Pancreas (tissue), 10 donors: ENCODE measurements around the gene TM2D3. TPM values are rescaled to one million over a fixed set of nuclear protein-coding genes. Genes with fewer than 3 reads are reported as not detected.

Source experiments
- ATAC-seq, 4 donors: fragments of 200-7000 bp; cut with Tn5 transposase; one replicate each; pipeline versions ENCODE4 v1.8.0 to v1.9.1; 2020; ENCODE audit warnings: mild to moderate bottlenecking in 4 of 4, moderate library complexity in 4 of 4
- DNase-seq, 6 donors: peaks; one replicate each; pipeline ENCODE4 v3.0.0-alpha.2; 2020
- FAIRE-seq: peaks from 2 replicates; lab custom pipeline; 2012; peaks lifted over from hg19 to GRCh38; lab: Jason Lieb, UNC
- H3K27ac ChIP-seq, 4 donors: fragments of 200-600 bp; sonication (generic); 1 replicate in 3 of 4; 2 replicates in 1 of 4; pipeline versions ENCODE4 v1.5.0 to v1.8.0; 2020
- H3K27me3 ChIP-seq, 4 donors: fragments of 200-600 bp; one replicate each; pipeline ENCODE4 v1.8.0; 2021
- H3K36me3 ChIP-seq, 3 donors: fragments of 200-600 bp; sonication (generic) in 1 of 3; one replicate each; pipeline versions ENCODE4 v1.5.0 to v1.8.0; 2020 to 2021
- H3K4me1 ChIP-seq, 3 donors: fragments of 200-600 bp; one replicate each; pipeline ENCODE4 v1.8.0; 2021
- H3K4me3 ChIP-seq, 4 donors: fragments of 200-600 bp; sonication (generic) in 2 of 4; one replicate each; pipeline versions ENCODE4 v1.5.0 to v1.8.0; 2020 to 2021
- H3K9me3 ChIP-seq, 4 donors: fragments of 200-600 bp; one replicate each; pipeline ENCODE4 v1.8.0; 2021
- WGBS, 2 donors: extraction: QIAGEN DNeasy Blood & Tissue Kit; methylation state at CpG; one replicate each; pipeline ENCODE4 v1.1.7; 2013; 5-methylcytosine and 5-hydroxymethylcytosine counted together
- intact Hi-C, 3 donors: fragments of 100-400 bp; cut with DNase I; formaldehyde crosslinking; loops; one replicate each; pipeline versions ENCODE4 v1.11.1 to v1.14.2; 2022
- polyA plus RNA-seq, 2 donors: library from polyadenylated mRNA; stranded (reverse); fragments of 200-250 nt; gene quantifications; one replicate each; pipeline ENCODE4 v1.2.3, GENCODE V29; 2013
- total RNA-seq, 6 donors: library from RNA; stranded (reverse); fragmentation: NEBNext Ultra II Directional in 4 of 6; extraction: Animal tissue kit (Norgen Biotek cat#: 25700) in 4 of 6; gene quantifications; one replicate each; pipeline versions ENCODE4 v1.2.1 to v1.2.4, GENCODE V29; 2021 to 2023
- TF ChIP-seq, protein P1 (sequence below), 4 donors: fragments of 200-600 bp; sonication (generic) in 3 of 4; IDR thresholded peaks; one replicate each; pipeline versions ENCODE4 v1.5.0 to v1.8.0; 2021; ENCODE audit warnings: antibody characterized with exemption in 4 of 4
- donor health status: healthy with polysubstance abuse.
- donor health status: DM: no; HTN: no; CAD: no; lungs with moderate emphysema.
- donor health status: DM: no; HTN: no; CAD: no.
- donor health status: control.
- donor health status: control.
- donor health status: Bipolar disorder and iron deficiency.
- donor health status: DM: yes; HTN: yes; CAD: no.
- donor health status: DM: no; HTN: no; CAD: no.
- donor health status: DM: no; HTN: no; CAD: no.
- donor health status: DM: yes; HTN: yes; CAD: no.

Gene TM2D3
- total and polyA plus RNA-seq, 8 donors: 16.0 to 42.8 (median 20.2) TPM

DNA sequence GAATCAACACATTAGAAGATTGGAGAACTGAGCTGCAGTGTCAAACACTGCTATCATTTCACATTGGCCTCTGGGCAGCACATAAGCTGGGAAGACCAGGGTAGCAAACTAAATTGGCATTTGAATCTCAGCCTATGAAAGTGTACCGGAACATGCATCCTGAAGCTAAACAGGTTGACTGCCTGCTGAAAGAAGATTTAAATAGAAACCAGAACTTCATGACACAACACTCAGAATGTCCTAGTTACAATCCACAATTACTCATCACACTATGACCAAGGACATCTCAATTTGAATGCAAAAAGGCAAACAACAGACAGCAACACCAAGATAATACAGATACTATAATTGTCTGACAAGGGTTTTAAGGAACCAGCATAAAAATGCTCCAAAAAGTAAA is 26.2 kb downstream of the TM2D3 start:
- no peak overlapping the region for H3K27ac ChIP-seq
- H3K4me3 ChIP-seq: no peak overlapping the region
- H3K9me3 ChIP-seq: no peaks in the 10 kb centered on the region
- intact Hi-C loops: no loop called here
- ATAC-seq: no peak
- DNase-seq: no peak
- TF ChIP-seq, protein P1, sequence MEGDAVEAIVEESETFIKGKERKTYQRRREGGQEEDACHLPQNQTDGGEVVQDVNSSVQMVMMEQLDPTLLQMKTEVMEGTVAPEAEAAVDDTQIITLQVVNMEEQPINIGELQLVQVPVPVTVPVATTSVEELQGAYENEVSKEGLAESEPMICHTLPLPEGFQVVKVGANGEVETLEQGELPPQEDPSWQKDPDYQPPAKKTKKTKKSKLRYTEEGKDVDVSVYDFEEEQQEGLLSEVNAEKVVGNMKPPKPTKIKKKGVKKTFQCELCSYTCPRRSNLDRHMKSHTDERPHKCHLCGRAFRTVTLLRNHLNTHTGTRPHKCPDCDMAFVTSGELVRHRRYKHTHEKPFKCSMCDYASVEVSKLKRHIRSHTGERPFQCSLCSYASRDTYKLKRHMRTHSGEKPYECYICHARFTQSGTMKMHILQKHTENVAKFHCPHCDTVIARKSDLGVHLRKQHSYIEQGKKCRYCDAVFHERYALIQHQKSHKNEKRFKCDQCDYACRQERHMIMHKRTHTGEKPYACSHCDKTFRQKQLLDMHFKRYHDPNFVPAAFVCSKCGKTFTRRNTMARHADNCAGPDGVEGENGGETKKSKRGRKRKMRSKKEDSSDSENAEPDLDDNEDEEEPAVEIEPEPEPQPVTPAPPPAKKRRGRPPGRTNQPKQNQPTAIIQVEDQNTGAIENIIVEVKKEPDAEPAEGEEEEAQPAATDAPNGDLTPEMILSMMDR (IDR thresholded peaks at IDR 0.05): no peak
- H3K36me3 ChIP-seq: no peaks in the 10 kb centered on the region
- 96 to 100% methylated on average over 1 of the region's 1 CpG for WGBS, 2 donors
- H3K4me1 ChIP-seq: no peaks in the 10 kb centered on the region
- H3K27me3 ChIP-seq: no peaks in the 10 kb centered on the region
- no peak for FAIRE-seq

DNA sequence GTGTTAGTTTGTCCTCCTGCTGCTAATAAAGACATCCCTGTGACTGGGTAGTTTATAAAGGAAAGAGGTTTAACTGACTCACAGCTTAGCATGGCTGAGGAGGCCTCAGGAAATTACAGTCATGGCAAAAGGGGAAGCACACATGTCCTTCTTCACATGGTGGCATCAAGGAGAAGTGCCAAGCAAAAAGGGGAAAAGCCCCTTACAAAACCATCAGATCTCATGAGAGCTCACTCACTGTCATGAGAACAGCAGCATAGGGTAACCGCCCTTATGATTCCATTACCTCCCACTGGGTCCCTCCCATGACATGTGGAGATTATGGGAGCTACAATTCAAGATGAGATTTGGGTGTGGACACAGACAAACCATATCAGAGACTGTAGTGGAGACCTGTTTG is 27.0 kb downstream of the TM2D3 start:
- WGBS, 2 donors: 84 to 95% methylated on average over 1 of the region's 1 CpG
- DNase-seq (no peak), FAIRE-seq (no peak), ATAC-seq (no peak)
- Histone ChIP-seq H3K27me3 (no peaks in the 10 kb centered on the region), H3K4me3 (no peak overlapping the region), H3K4me1 (no peaks in the 10 kb centered on the region), H3K27ac (no peak overlapping the region), H3K36me3 (no peaks in the 10 kb centered on the region), H3K9me3 (no peaks in the 10 kb centered on the region)
- intact Hi-C loops: no loop called here
- TF ChIP-seq, protein P1 (IDR thresholded peaks at IDR 0.05): no peak

DNA sequence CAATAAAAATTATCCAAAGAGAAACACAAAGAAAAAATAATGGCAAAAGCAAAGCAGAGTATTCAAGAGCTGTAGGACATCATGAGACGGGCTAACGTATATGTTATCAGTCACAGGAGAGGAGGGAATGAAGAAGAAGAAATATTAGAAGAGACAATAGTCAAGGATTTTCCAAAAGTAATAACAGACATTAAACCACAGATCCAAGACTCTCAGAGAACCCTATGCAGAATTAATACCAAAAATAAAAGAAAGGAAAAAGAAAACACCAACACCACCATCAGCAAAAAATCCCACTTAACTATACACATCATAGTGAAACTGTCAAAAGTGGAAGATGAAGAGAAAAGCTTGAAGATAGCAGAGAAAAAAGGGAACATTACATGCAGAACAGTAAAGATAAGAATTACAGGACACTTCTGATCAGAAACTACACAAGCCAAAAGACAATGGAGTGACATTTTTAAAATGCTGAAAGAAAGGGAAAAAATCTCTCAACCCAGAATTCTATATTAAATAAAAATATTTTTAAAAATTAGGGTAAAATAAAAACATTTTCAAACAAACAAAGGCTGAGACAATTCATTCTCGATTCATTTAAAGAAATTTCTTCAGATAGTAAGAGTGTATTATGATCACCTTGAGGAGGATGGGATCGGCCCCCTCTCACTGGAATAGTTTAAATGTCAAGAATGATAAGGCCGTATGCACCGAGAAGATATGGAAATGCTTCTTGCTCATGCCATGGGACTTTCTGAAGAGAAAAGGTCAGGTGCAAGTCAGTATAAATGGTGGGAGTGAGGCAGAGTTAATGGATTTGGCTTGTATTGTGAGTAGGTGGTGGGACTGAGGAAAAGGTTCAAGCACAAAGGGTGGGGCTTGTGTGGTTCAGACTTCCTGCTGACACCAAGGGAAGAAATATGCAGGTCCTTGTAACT is 28.5 kb downstream of the TM2D3 start:
- ATAC-seq: no peak
- Histone ChIP-seq H3K4me1 (no peaks in the 10 kb centered on the region), H3K36me3 (no peaks in the 10 kb centered on the region), H3K27me3 (no peaks in the 10 kb centered on the region), H3K9me3 (no peaks in the 10 kb centered on the region), H3K4me3 (no peak overlapping the region), H3K27ac (no peak overlapping the region)
- 92 to 96% methylated on average over 6 of the region's 6 CpGs for WGBS, 2 donors
- FAIRE-seq: no peak
- intact Hi-C loops: no loop called here
- no peak for DNase-seq
- TF ChIP-seq, protein P1 (IDR thresholded peaks at IDR 0.05): no peak

DNA sequence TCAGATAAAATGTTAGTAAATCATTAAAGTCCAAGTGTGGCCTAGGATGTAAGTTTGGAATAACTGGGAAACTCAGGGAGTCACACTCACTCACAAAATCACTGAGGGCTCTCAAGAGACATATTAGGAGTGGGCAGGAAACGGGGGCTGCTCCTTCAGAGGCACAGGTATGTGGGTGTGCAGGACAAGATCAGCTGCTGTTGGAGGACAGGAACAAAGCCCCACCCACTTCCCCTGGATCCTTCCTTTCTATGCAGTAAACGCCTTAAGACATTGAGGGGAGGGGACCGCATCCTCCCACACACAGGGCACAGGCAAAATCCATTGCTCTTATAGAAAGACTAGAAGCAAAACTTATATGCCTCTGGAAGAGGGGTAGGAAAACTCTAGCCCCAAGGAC is 30.2 kb downstream of the TM2D3 start:
- Histone ChIP-seq H3K9me3 (no peaks in the 10 kb centered on the region), H3K4me3 (no peak overlapping the region), H3K27ac (no peak overlapping the region), H3K4me1 (no peaks in the 10 kb centered on the region), H3K36me3 (no peaks in the 10 kb centered on the region), H3K27me3 (no peaks in the 10 kb centered on the region)
- 88 to 92% methylated on average over 3 of the region's 3 CpGs for WGBS, 2 donors
- TF ChIP-seq, protein P1 (IDR thresholded peaks at IDR 0.05): no peak
- no peak for DNase-seq
- no peak for ATAC-seq
- FAIRE-seq: no peak
- intact Hi-C loops: no loop called here

DNA sequence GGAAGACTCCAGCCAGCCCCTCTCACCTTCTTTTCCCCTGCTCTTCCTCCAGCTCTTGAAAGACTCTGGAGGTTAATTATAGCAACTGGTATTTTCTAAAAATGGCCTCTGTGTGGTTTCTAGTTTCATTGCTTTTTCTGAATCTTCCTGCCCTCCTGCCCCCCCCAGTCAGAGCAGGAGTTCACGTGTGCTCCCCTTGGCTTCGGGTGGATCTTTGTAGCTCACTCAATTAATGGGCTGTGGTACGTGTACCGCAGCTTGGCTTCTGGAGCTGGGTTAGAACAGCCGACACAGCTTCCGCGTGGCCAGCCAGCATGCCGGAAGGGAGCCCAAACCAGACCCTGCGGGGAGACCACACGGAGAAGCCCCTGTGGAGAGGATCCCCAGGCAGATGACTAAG is 31.5 kb downstream of the TM2D3 start:
- FAIRE-seq: no peak

More for the DNA sequence above, 31.5 kb downstream of the TM2D3 start:
- WGBS, 2 donors: 89 to 93% methylated on average over 10 of the region's 10 CpGs
- Histone ChIP-seq H3K27me3 (no peaks in the 10 kb centered on the region), H3K4me3 (no peak overlapping the region), H3K27ac (no peak overlapping the region), H3K36me3 (no peaks in the 10 kb centered on the region), H3K4me1 (peaks cover 5 to 10% (median 8%) of the 10 kb centered on the region in 3 donors), H3K9me3 (no peaks in the 10 kb centered on the region)
- ATAC-seq (no peak), DNase-seq (no peak)
- TF ChIP-seq, protein P1 (IDR thresholded peaks at IDR 0.05): no peak
- intact Hi-C loops: no loop called here
